Naive B cell (primary cell): ENCODE measurements around the gene GTPBP3. TPM values are rescaled to one million over a fixed set of nuclear protein-coding genes. Genes with fewer than 3 reads are reported as not detected.

Experiments
- ATAC-seq, 2 donors: fragments of 150-1000 bp; cut with Tn5 transposase; 2 replicates each; pipeline ENCODE4 v1.10.0; 2021; ENCODE audit warnings: low read depth in 2 of 2, mild to moderate bottlenecking in 2 of 2, moderate library complexity in 2 of 2
- DNase-seq: peaks from one replicate; pipeline ENCODE4 v3.0.0; 2022
- H3K27ac Mint-ChIP-seq, 6 donors: one replicate each; pipeline ENCODE4 v1.8.0; 2020 to 2022; ENCODE audit warnings: mild to moderate bottlenecking in 6 of 6, mixed read lengths in 6 of 6, moderate library complexity in 5 of 6, inconsistent platforms in 2 of 6
- H3K27me3 Mint-ChIP-seq, 3 donors: one replicate each; pipeline ENCODE4 v1.8.0; 2021 to 2022; ENCODE audit warnings: mixed read lengths in 3 of 3, mild to moderate bottlenecking in 1 of 3
- H3K36me3 Mint-ChIP-seq, 2 donors: one replicate each; pipeline ENCODE4 v1.8.0; 2020 to 2022; ENCODE audit warnings: mixed read lengths in 2 of 2, inconsistent platforms in 1 of 2, mild to moderate bottlenecking in 1 of 2
- H3K4me1 Mint-ChIP-seq, 3 donors: one replicate each; pipeline ENCODE4 v1.8.0; 2020 to 2022; ENCODE audit warnings: mixed read lengths in 3 of 3, inconsistent platforms in 1 of 3, mild to moderate bottlenecking in 1 of 3, moderate library complexity in 1 of 3
- H3K4me3 Mint-ChIP-seq, 8 donors: one replicate each; pipeline ENCODE4 v1.8.0; 2020 to 2022; ENCODE audit warnings: mild to moderate bottlenecking in 8 of 8, mixed read lengths in 8 of 8, moderate library complexity in 8 of 8, inconsistent platforms in 2 of 8
- H3K9me3 Mint-ChIP-seq, 7 donors: one replicate each; pipeline ENCODE4 v1.8.0; 2020 to 2022; ENCODE audit warnings: mixed read lengths in 7 of 7, mild to moderate bottlenecking in 5 of 7, inconsistent platforms in 2 of 7, moderate library complexity in 1 of 7
- polyA plus RNA-seq, 6 donors: library from polyadenylated mRNA; unstranded; fragments of 300-500 nt; fragmentation: Illumina TruSeq; gene quantifications; one replicate each; pipeline ENCODE4 v1.2.3, GENCODE V29; 2021; ENCODE audit warnings: low read depth in 6 of 6

The GTPBP3 gene
- polyA plus RNA-seq, 6 donors from 2014 or later, result 5.6 to 9.7 (median 6.8) TPM

- Mint-ChIP-seq H3K27me3 (no peaks in the 10 kb centered on the region), H3K9me3 (peaks cover 0 to 1% (median 0%) of the 10 kb centered on the region in 7 donors), H3K4me3 (peak overlapping the region in 7 of 8 donors; percentile 15 to 94 (median 84)), H3K27ac (peak overlapping the region in 1 of 6 donors; percentile 72), H3K4me1 (peaks cover 22 to 54% (median 31%) of the 10 kb centered on the region in 3 donors), H3K36me3 (no peaks in the 10 kb centered on the region)
- DNase-seq (no peak), ATAC-seq (no peak)
These were observed 33.4 kb upstream of the GTPBP3 start for GRCh38 chr19:17303940-17304267.

- no peaks in the 10 kb centered on the region for H3K36me3 Mint-ChIP-seq
- H3K27me3 Mint-ChIP-seq, result no peaks in the 10 kb centered on the region
- H3K4me1 Mint-ChIP-seq, result peaks cover 29 to 61% (median 38%) of the 10 kb centered on the region in 3 donors
- ATAC-seq (no peak), DNase-seq (no peak)
- H3K9me3 Mint-ChIP-seq, result peaks cover 0 to 1% (median 0%) of the 10 kb centered on the region in 7 donors
- peak overlapping the region in 7 of 8 donors; percentile 65 to 94 (median 92) for H3K4me3 Mint-ChIP-seq
- H3K27ac Mint-ChIP-seq, result peak overlapping the region; percentile 59 to 93 (median 79)
These were observed 32.8 kb upstream of the GTPBP3 start for GRCh38 chr19:17304386-17305215.

- no peak for ATAC-seq
- H3K27me3 Mint-ChIP-seq, result no peaks in the 10 kb centered on the region
- H3K4me1 Mint-ChIP-seq, result peaks cover 31 to 64% (median 41%) of the 10 kb centered on the region in 3 donors
These were observed 32.2 kb upstream of the GTPBP3 start for GRCh38 chr19:17305216-17305516.

DNA sequence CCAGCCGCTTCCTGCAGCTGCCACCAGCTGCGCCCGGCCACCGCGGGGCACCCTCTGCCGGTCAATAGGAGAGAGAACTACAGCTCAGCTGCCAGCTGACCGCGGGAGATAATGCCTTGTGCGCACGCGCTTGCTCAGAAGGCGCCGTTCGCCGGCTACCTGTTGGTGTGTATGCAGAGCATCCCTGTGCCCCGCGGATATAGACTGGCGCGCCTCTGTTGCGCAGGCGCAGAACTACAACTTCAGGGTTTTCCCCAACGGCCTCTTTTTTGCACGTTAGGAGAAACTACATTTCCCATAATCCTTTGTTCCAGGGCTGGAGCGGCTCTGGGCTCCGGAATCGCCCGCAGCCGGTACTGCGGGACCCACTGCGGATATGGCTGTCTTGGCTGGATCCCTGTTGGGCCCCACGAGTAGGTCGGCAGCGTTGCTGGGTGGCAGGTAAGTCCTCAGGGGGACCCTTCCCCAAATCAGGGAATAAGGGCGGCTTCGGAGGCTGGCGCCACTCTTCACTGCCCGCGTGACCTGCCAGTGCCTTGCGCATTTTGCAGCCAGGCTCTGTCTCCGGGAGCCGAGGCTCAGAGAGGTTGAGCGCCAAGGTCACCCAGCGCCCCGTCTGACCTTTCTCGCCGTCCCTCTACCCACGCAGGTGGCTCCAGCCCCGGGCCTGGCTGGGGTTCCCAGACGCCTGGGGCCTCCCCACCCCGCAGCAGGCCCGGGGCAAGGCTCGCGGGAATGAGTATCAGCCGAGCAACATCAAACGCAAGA, 31.7 kb upstream of the GTPBP3 start, which contains the start of gene MRPL34:
TSS of gene MRPL34 (plus strand) at position 356 of the 768 bp plus-strand sequence. CDS start at position 377, 21 bp downstream.
- peak; percentile 66 for ATAC-seq
- Mint-ChIP-seq H3K4me1 (peaks cover 34 to 69% (median 47%) of the 10 kb centered on the region in 3 donors), H3K27ac (peak within 1 kb of the TSS; percentile 61 to 93 (median 85)), H3K4me3 (peak within 1 kb of the TSS; percentile 80 to 94 (median 92)), H3K9me3 (no peaks in the 10 kb centered on the region), H3K27me3 (no peaks in the 10 kb centered on the region), H3K36me3 (no peaks in the 10 kb centered on the region)
- peak; percentile 97 for DNase-seq

More at GRCh38 chr19:17305216-17305516, 32.2 kb upstream of the GTPBP3 start:
- DNase-seq, result no peak
- H3K27ac Mint-ChIP-seq, result peak overlapping the region; percentile 59 to 93 (median 79)
- no peaks in the 10 kb centered on the region for H3K9me3 Mint-ChIP-seq
- H3K4me3 Mint-ChIP-seq, result peak overlapping the region in 7 of 8 donors; percentile 68 to 94 (median 92)
- no peaks in the 10 kb centered on the region for H3K36me3 Mint-ChIP-seq

DNA sequence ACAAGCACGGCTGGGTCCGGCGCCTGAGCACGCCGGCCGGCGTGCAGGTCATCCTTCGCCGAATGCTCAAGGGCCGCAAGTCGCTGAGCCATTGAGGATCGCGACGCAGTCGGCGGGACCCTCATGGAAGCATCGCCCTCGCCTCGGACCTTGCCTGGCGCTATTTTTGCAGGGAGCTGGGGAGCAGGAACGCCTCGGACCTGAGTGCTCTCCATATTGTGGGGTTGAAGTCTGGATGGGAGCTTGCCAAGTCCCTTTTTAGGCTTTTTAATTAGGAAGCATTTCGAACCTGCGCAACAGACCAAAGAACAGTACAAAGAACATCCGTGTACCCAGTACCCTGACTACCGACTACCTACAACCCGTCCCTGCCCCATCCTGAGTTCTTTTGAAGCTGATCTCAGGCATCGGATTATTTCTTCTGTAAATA, 31.1 kb upstream of the GTPBP3 start:
- Mint-ChIP-seq H3K9me3 (no peaks in the 10 kb centered on the region), H3K27me3 (no peaks in the 10 kb centered on the region)
- ATAC-seq, result no peak

DNA sequence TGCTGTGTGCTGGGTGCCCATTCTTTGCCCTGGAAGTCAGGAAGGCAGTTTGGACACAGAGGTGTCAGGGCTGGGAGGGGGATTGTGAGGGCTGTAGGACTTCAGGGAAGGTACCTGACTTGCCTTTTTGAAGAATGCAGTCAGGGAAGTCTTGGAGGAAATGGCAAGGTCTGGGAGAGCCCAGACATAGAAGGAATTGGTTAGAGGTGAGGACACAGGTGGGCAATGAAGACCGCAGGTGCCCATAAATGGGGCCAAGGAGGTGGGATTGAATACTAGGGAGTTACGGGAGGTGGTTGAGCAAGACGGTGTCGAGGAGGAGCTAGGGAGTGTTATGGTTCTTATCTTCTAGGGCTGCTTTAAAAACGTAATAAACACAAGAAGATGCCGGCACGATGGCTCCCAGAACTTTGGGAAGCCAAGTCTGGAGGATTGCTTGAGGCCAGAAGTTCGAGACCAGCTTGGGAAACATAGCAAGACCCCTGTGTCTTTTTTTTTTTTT, 29.4 kb upstream of the GTPBP3 start:
- Mint-ChIP-seq H3K4me3 (peak overlapping the region in 7 of 8 donors; percentile 11 to 93 (median 65)), H3K27me3 (no peaks in the 10 kb centered on the region), H3K36me3 (no peaks in the 10 kb centered on the region), H3K9me3 (no peaks in the 10 kb centered on the region), H3K27ac (peak overlapping the region in 2 of 6 donors; percentile 46 to 92), H3K4me1 (peaks cover 34 to 70% (median 56%) of the 10 kb centered on the region in 3 donors)
- ATAC-seq, result no peak
- DNase-seq, result no peak

More for the DNA sequence above, 31.1 kb upstream of the GTPBP3 start:
- H3K27ac Mint-ChIP-seq, result peak overlapping the region in 3 of 6 donors; percentile 61 to 82 (median 81)
- DNase-seq, result no peak
- peak overlapping the region; percentile 80 to 94 (median 92) for H3K4me3 Mint-ChIP-seq
- no peaks in the 10 kb centered on the region for H3K36me3 Mint-ChIP-seq
- peaks cover 34 to 74% (median 53%) of the 10 kb centered on the region in 3 donors for H3K4me1 Mint-ChIP-seq

DNA sequence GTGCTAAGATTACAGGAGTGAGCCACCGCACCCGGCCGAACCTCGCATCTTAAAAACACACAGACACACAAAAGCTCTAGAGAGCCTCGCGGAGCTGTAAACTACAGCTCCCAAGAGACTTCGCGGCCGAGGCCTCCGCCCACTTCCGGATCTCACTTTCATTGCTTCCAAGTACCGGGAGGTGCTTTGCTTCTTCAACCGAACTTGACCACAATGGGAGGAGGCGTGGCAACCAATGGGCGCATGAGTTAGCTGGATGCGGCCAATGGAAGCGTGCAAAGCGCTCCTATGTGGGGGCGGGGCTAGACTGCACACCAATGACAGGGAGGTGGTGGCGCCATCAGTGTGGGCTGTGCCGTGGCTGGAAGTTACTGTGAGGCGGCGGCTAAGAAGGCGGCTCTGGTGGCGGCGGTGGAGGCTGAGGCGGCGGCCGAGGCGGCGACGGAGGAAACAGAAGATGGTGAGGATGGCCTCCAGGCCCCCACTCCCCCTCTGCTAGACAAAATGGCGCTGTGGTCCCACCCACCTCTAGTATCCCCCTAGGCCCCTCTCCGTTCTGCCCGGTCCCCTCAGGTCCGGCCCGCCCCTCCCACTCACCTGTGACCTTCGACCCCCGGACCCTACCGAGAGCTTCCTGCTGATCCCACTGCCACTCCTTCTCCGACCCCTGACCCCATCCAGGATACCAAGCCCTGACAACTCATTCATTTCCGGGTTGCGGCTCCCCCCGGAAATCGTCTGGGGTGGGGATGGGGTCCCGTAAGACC, 28.0 kb upstream of the GTPBP3 start, which contains the start of gene DDA1:
TSS of gene DDA1 (plus strand) at position 366 of the 767 bp plus-strand sequence. CDS start at position 458, 92 bp downstream.
- DNase-seq (peak; percentile 99), ATAC-seq (peak; percentile 74 to 76)
- H3K4me3 Mint-ChIP-seq, result peak within 1 kb of the TSS; percentile 92 to 99 (median 98)
- peak within 1 kb of the TSS; percentile 92 to 97 (median 94) for H3K27ac Mint-ChIP-seq
- H3K9me3 Mint-ChIP-seq, result no peaks in the 10 kb centered on the region
- H3K36me3 Mint-ChIP-seq, result no peaks in the 10 kb centered on the region
- H3K27me3 Mint-ChIP-seq, result no peaks in the 10 kb centered on the region
- peaks cover 30 to 62% (median 56%) of the 10 kb centered on the region in 3 donors for H3K4me1 Mint-ChIP-seq

GRCh38 chr19:17309965-17310461, 27.3 kb upstream of the GTPBP3 start:
- H3K27me3 Mint-ChIP-seq, result no peaks in the 10 kb centered on the region
- no peak for ATAC-seq
- H3K4me3 Mint-ChIP-seq, result peak overlapping the region; percentile 92 to 99 (median 98)
- DNase-seq, result no peak
- no peaks in the 10 kb centered on the region for H3K9me3 Mint-ChIP-seq
- peaks cover 26 to 56% (median 50%) of the 10 kb centered on the region in 3 donors for H3K4me1 Mint-ChIP-seq
- no peaks in the 10 kb centered on the region for H3K36me3 Mint-ChIP-seq
- H3K27ac Mint-ChIP-seq, result peak overlapping the region; percentile 92 to 97 (median 94)

GRCh38 chr19:17311455-17312188, 25.7 kb upstream of the GTPBP3 start:
- no peak for ATAC-seq
- Mint-ChIP-seq H3K4me3 (peak overlapping the region in 7 of 8 donors; percentile 42 to 95 (median 75)), H3K4me1 (peaks cover 27 to 46% (median 45%) of the 10 kb centered on the region in 3 donors), H3K9me3 (no peaks in the 10 kb centered on the region), H3K36me3 (peaks cover 0 to 7% of the 10 kb centered on the region in 2 donors), H3K27me3 (no peaks in the 10 kb centered on the region), H3K27ac (no peak overlapping the region)
- no peak for DNase-seq

- ATAC-seq (no peak), DNase-seq (no peak)
- no peaks in the 10 kb centered on the region for H3K27me3 Mint-ChIP-seq
- peak overlapping the region in 3 of 8 donors; percentile 30 to 79 (median 35) for H3K4me3 Mint-ChIP-seq
- no peak overlapping the region for H3K27ac Mint-ChIP-seq
- H3K36me3 Mint-ChIP-seq, result peaks cover 0 to 7% of the 10 kb centered on the region in 2 donors
- H3K9me3 Mint-ChIP-seq, result no peaks in the 10 kb centered on the region
- peaks cover 27 to 46% (median 37%) of the 10 kb centered on the region in 3 donors for H3K4me1 Mint-ChIP-seq
These were observed 24.9 kb upstream of the GTPBP3 start for GRCh38 chr19:17312189-17313113.

- Mint-ChIP-seq H3K9me3 (no peaks in the 10 kb centered on the region), H3K27ac (no peak overlapping the region), H3K4me3 (peak overlapping the region in 1 of 8 donors; percentile 67), H3K27me3 (no peaks in the 10 kb centered on the region), H3K36me3 (peaks cover 0 to 7% of the 10 kb centered on the region in 2 donors), H3K4me1 (peaks cover 18 to 37% (median 25%) of the 10 kb centered on the region in 3 donors)
- ATAC-seq (no peak), DNase-seq (no peak)
These were observed 23.3 kb upstream of the GTPBP3 start for GRCh38 chr19:17314007-17314593.
